Myocyte (in vitro differentiated cells): ENCODE results near the gene CALN1. TPM values are rescaled to one million over a fixed set of nuclear protein-coding genes. Genes with fewer than 3 reads are reported as not detected.
"Not testable (repeated sequence)": the region's sequence is repeated elsewhere in the genome, so short reads cannot be mapped to it uniquely, and the experiment has no call there.

Experiments
- DNase-seq: peaks from one replicate; pipeline ENCODE4 v3.0.0-alpha.2; 2012; ENCODE audit warnings: low read depth
- total RNA-seq: library from RNA; depleted of rRNA; stranded (reverse); fragments of >200 nt; gene quantifications from 2 replicates; pipeline ENCODE4 v1.2.3, GENCODE V29; 2014

The CALN1 gene
- total RNA-seq, 1 donor from 2014 or later, result not detected

- no peak for DNase-seq
These were observed 423.9 kb downstream of the CALN1 start for GRCh38 chr7:71988201-71988600.

DNA sequence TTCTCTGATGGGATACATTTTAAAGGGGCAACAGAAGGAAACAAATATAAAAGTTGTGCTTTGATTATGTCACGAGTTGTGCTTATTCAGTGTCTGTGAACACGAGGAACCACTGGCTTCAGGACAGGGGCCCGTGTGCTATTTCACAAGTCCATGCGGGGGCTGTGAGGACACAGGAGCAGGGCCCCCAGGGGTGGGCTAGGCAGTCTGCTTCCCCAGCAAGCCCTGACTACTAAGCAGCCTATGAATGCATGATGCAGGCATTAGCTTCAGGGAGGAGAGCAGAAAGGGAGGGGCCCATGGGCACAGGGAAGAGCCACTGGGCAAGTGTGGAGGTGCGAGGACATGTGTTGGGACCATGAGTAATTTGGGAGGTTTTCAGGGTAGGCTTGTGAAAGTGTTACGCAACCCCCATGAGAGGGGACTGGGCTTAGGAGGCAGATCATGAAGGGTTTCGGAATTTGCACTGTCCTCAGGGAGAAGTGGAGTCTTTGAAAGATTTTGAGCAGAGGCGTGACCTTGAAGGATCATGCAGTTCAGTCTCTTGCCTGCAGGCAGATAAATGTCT is 424.9 kb downstream of the CALN1 start:
- no peak for DNase-seq

DNA sequence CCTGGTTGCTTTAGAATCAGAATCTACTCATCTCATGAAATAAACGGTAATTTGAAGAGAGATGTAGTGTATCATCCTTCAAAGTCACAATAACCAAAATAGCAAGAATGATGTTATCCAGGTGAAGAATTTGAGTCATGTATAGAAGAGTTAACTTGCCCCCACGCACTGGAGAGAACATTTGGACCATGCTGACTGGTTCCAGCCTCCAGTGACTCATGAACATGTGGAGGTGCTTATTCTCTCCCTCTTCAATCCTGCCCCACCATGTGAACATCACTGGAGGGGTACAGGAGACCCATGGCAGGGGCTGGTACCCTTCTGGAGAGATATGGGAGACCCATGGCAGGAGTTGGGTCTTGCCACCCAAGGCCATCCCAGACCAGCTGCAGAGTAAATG is 427.8 kb downstream of the CALN1 start:
- no peak for DNase-seq

GRCh38 chr7:71982851-71983250 is 429.3 kb downstream of the CALN1 start:
- DNase-seq, result no peak

- DNase-seq, result no peak
These were observed 435.5 kb downstream of the CALN1 start for GRCh38 chr7:71976645-71977044.

GRCh38 chr7:71974611-71975010 is 437.5 kb downstream of the CALN1 start:
- no peak for DNase-seq

DNA sequence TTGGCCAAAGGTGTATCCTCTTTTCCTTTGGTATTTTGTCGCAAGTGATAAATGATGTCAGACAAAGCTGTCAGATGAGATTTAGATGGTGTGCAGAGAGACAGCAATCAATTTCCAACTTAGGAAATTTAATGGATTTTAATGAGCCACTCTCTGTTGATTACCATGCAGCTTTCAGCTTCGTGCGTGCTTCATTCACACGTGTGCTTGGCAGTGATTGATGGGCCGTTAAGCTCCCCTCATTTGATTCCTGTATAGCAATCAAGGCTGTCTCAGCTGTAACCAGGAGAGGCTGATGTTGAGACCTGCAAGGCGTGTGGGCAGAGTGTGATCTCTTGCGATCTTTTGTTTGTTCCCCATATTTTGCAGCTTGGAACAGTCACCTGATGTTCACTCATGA is 439.6 kb downstream of the CALN1 start:
- no peak for DNase-seq

DNA sequence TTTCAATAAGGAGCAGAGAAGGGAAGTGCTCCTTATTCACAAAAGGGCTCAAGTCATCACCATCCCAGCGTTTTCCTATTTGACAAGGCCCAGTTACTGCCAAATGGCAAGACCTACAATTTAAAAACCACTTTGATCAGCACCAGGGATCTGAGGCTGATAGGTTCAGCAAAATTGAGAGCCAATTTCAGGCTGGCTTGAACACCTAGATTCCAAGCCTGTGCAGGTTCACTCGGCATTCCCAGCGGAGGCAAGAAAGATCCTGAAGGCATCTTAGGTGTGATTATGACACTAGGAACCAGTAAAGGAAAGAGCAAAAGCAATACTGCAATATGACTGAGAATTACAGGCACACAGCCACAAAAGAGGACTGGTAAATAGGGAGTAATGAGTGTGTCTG is 441.4 kb downstream of the CALN1 start:
- DNase-seq, result no peak

GRCh38 chr7:71962636-71963035 is 449.5 kb downstream of the CALN1 start:
- no peak for DNase-seq

DNA sequence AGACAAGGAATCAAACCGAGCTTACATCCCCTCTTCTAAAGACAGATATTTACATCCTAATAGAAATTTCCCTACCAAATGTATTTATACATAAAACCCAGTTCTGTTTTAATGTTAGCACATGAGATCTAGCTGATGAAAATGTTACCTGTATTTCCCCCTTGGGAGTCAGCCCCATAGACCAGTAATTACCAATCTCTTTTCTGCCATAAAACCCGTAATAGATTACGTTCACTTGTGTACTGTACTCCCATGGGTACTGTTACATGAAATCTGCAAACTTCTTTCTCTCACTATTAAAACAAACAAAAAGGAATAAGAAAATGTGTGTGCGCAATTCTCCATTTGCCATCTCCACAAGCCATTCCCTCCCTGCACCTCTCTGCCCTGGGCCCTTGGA is 450.9 kb downstream of the CALN1 start:
- DNase-seq, result no peak

DNA sequence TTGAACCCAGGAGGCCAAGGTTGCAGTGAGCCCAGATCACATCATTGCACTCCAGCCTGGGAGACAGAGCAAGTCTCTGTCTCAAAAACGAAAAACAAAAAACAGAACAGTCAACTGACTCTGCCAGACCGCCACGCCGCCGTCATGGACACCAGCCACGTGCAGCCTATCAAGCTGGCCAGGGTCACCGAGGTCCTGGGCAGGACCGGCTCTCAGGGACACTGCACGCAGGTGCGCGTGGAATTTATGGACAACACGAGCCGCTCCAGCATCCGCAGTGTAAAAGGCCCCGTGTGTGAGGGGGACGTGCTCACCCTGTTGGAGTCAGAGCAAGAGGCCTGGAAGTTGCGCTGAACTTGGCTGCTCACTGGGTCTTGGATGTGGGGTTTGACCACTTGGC is 470.0 kb downstream of the CALN1 start:
- DNase-seq, result no peak

DNA sequence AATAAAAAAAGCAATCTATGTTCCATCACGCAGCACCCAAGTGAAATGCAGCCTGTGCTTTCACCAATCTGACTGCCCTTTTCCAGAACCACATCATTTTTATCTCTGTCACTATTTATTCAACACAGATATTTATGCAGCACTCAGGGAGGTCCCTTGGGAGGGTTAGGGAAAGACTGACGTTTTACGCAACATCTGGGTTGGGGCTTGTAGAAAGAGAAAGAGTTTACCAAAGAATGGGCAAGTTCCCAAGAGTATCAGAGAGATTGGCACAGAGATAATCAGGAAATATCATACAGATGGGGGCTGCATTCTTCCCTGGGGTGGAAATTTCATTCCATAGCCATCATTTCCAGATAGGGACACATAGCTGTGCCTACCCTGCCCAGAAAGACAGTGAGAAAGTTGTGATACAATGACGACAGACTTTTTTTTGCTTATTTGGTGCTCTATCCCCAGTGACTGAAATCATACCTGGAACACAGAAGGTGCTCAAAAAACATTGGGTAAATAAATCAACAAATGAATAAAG is 474.2 kb downstream of the CALN1 start:
- no peak for DNase-seq

DNA sequence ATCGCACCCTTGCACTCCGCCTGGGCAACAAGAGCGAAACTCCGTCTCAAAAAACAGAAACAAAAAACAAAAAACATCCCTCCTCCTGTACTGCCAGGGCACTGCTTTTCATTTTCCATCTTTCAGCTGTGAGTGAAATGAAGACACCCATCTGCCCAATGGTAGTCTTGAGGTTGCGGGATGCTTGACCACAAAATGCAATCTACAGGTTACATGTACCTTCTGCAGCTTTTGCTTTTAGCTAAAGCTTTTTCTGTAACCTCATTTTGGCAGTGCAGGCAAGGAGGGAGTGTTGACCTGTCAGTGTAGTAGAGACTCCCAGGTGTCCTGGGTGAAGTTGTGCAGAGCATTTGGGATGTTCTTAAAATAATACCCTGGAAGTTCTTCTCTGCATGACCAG is 476.5 kb downstream of the CALN1 start:
- DNase-seq, result no peak

- DNase-seq, result no peak
These were observed 478.7 kb downstream of the CALN1 start for GRCh38 chr7:71933426-71933825.

DNA sequence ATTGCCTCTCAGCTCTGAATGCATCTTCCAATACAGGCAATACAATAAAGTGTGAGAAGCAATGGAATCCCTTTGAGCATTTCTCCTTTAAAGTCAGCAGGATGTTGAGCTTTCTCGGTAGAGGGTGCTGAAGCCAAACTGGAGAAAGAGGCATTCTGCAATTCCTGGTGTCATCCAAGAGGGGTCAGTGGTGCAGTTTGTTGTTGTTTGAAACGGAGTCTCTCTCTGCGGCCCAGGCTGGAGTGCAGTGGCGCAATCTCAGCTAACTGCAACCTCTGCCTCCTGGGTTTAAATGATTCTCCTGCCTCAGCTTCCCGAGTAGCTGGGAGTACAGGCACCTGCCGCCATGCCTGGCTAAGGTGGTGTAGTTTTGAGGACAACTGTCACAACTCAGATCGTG is 486.5 kb downstream of the CALN1 start:
- no peak for DNase-seq

GRCh38 chr7:71914204-71914603 is 497.9 kb downstream of the CALN1 start:
- not testable (repeated sequence) for DNase-seq

- DNase-seq, result no peak
These were observed 499.7 kb downstream of the CALN1 start for GRCh38 chr7:71912476-71912875.

GRCh38 chr7:71911051-71911450 is 501.1 kb downstream of the CALN1 start:
- no peak for DNase-seq

- DNase-seq, result no peak
These were observed 506.3 kb downstream of the CALN1 start for GRCh38 chr7:71905821-71906220.

GRCh38 chr7:71904484-71904883 is 507.7 kb downstream of the CALN1 start:
- DNase-seq, result no peak

GRCh38 chr7:71900556-71900955 is 511.6 kb downstream of the CALN1 start:
- DNase-seq, result no peak

- DNase-seq, result no peak
These were observed 515.6 kb downstream of the CALN1 start for GRCh38 chr7:71896535-71896934.

DNA sequence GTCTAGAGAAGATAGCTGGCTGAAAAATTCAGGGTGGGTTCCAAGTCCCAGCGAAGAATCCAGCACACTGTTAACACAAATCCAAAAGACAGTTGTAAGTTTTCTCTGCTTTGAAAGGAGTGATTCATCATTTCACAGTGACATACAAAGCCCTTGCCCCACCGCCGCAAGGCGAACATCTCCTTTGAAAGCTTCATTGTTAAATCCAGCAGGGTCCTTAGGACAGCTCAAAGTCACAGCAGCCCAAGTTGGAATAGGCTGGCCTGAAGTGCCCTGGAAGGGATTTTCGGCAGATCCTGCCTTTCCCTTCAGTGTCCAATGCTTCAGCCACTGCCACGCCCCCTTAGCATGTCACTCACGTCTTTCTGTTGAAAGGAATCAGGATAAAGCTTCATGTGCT is 526.1 kb downstream of the CALN1 start:
- no peak for DNase-seq

DNA sequence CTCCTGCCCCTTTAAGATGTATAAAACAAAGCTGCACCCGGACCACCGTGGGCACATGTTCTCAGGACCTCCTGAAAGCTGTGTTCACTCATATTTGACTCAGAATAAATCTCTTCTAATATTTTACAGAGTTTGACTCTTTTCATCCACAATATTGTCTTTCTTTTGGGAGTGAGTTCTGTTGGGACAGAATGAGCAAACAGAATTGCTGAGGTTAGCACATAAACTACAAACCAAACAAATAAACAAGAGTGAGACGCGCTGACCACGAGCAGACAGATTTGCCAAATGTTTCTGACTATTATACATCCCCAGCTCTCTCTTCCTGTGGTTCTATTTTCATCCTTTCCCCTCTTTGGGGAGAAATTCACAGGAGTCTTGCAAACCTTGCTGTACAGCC is 526.7 kb downstream of the CALN1 start:
- DNase-seq, result no peak
